Testis (tissue), 3 donors: Measurements from ENCODE around the gene OSBPL9. TPM values are rescaled to one million over a fixed set of nuclear protein-coding genes. Genes with fewer than 3 reads are reported as not detected.

Experiments
- DNase-seq: peaks from one replicate; pipeline ENCODE4 v3.0.0-alpha.2; 2019
- H3K27ac ChIP-seq, 2 donors: fragments of 200-600 bp; sonication (generic); one replicate each; pipeline ENCODE4 v1.5.1; 2019
- H3K27me3 ChIP-seq: fragments of 200-600 bp; sonication (generic); one replicate; pipeline ENCODE4 v1.5.1; 2019
- H3K36me3 ChIP-seq: fragments of 200-600 bp; sonication (generic); one replicate; pipeline ENCODE4 v1.5.1; 2017; ENCODE audit warnings: low read depth; ENCODE audit errors: missing control alignments
- H3K4me1 ChIP-seq: fragments of 200-600 bp; sonication (generic); one replicate; pipeline ENCODE4 v1.5.1; 2019
- H3K4me3 ChIP-seq, 2 donors: fragments of 200-600 bp; sonication (generic); one replicate each; pipeline ENCODE4 v1.5.1; 2017 to 2019
- H3K9me3 ChIP-seq: fragments of 200-600 bp; sonication (generic); one replicate; pipeline ENCODE4 v1.5.1; 2017
- CTCF ChIP-seq, 3 experiments: fragments of 450-650 bp in 2 of 3; fragments of 200-600 bp in 1 of 3; sonication (generic) in 1 of 3; IDR thresholded peaks; one replicate each; pipeline ENCODE4 v1.5.1; 2016 to 2019; ENCODE audit warnings: antibody characterized with exemption in 3 of 3, mild to moderate bottlenecking in 2 of 3, moderate library complexity in 1 of 3
- POLR2A ChIP-seq: fragments of 450-650 bp; IDR thresholded peaks from one replicate; pipeline ENCODE4 v1.6.1; 2017; ENCODE audit warnings: antibody characterized with exemption, mild to moderate bottlenecking, moderate library complexity
- WGBS, 2 donors: methylation state at CpG; one replicate each; pipeline ENCODE4 v1.1.5; 2018; 5-methylcytosine and 5-hydroxymethylcytosine counted together
- intact Hi-C: fragments of 100-400 bp; cut with DNase I; formaldehyde crosslinking; loops from one replicate; pipeline ENCODE4 v1.15.1; 2023; ENCODE audit warnings: low total_unique reads
- polyA plus RNA-seq: library from polyadenylated mRNA; stranded (reverse); fragments of 350-450 nt; fragmentation: Illumina TruSeq; extraction: RNeasy Lipid Tissue Mini Kit (QIAGEN cat#74804); gene quantifications from one replicate; pipeline ENCODE4 v1.2.3, GENCODE V29; 2014; ENCODE audit warnings: low read depth, low replicate concordance; ENCODE audit not compliant: insufficient read depth
- total RNA-seq, 2 donors: library from RNA; depleted of rRNA; stranded (reverse); fragments of >200 nt; gene quantifications; one replicate each; pipeline ENCODE4 v1.2.3, GENCODE V29; 2016

Gene OSBPL9
- total and polyA plus RNA-seq, 3 donors from 2014 or later, result 59.3 to 160 (median 117) TPM

GRCh38 chr1:51761351-51761750 is 144.5 kb downstream of the OSBPL9 start:
- 91 to 97% methylated on average over 1 of the region's 1 CpG for WGBS, 2 donors
- no peaks in the 10 kb centered on the region for H3K4me1 ChIP-seq
- H3K27me3 ChIP-seq, result no peaks in the 10 kb centered on the region
- no peak overlapping the region for H3K4me3 ChIP-seq
- intact Hi-C loops, result no loop called here
- TF ChIP-seq CTCF (IDR thresholded peaks at IDR 0.05), result no peak
- DNase-seq, result no peak
- H3K9me3 ChIP-seq, result no peaks in the 10 kb centered on the region
- no peak overlapping the region for H3K27ac ChIP-seq
- no peaks in the 10 kb centered on the region for H3K36me3 ChIP-seq

GRCh38 chr1:51768971-51769588 is 152.2 kb downstream of the OSBPL9 start:
- TF ChIP-seq POLR2A (no peak), CTCF (IDR thresholded peaks at IDR 0.05) (peak; percentile 74 to 84 (median 77))
- Histone ChIP-seq H3K27me3 (no peaks in the 10 kb centered on the region), H3K36me3 (no peaks in the 10 kb centered on the region), H3K9me3 (no peaks in the 10 kb centered on the region), H3K4me1 (no peaks in the 10 kb centered on the region), H3K4me3 (no peak overlapping the region), H3K27ac (peak overlapping the region in 1 of 2 donors; percentile 20)
- 54 to 65% methylated on average over 6 of the region's 6 CpGs for WGBS, 2 donors
- DNase-seq, result peak; percentile 44
- intact Hi-C loops, result no loop called here

- H3K4me1 ChIP-seq, result no peaks in the 10 kb centered on the region
- intact Hi-C loops, result no loop called here
- no peaks in the 10 kb centered on the region for H3K9me3 ChIP-seq
- TF ChIP-seq CTCF (IDR thresholded peaks at IDR 0.05) (no peak), POLR2A (no peak)
- no peak overlapping the region for H3K4me3 ChIP-seq
- DNase-seq, result no peak
- H3K36me3 ChIP-seq, result no peaks in the 10 kb centered on the region
- H3K27ac ChIP-seq, result no peak overlapping the region
- no peaks in the 10 kb centered on the region for H3K27me3 ChIP-seq
Observed at GRCh38 chr1:51776408-51776807, 159.5 kb downstream of the OSBPL9 start.

GRCh38 chr1:51780927-51781326 is 164.0 kb downstream of the OSBPL9 start:
- 96% methylated on average over 3 of the region's 3 CpGs for WGBS, 2 donors
- H3K4me3 ChIP-seq, result no peak overlapping the region
- H3K27ac ChIP-seq, result no peak overlapping the region
- no peaks in the 10 kb centered on the region for H3K36me3 ChIP-seq
- H3K9me3 ChIP-seq, result no peaks in the 10 kb centered on the region
- intact Hi-C loops, result no loop called here
- no peaks in the 10 kb centered on the region for H3K4me1 ChIP-seq
- H3K27me3 ChIP-seq, result no peaks in the 10 kb centered on the region
- DNase-seq, result no peak
- TF ChIP-seq POLR2A, result no peak
- TF ChIP-seq CTCF (IDR thresholded peaks at IDR 0.05), result no peak

- no peak for DNase-seq
- no peak for TF ChIP-seq CTCF (IDR thresholded peaks at IDR 0.05)
- no peak for TF ChIP-seq POLR2A
- Histone ChIP-seq H3K27me3 (no peaks in the 10 kb centered on the region), H3K9me3 (no peaks in the 10 kb centered on the region), H3K36me3 (no peaks in the 10 kb centered on the region), H3K4me3 (no peak overlapping the region), H3K4me1 (no peaks in the 10 kb centered on the region), H3K27ac (no peak overlapping the region)
- intact Hi-C loops, result no loop called here
- WGBS, 2 donors, result 42 to 70% methylated on average over 4 of the region's 4 CpGs
Observed at GRCh38 chr1:51784997-51785421, 168.1 kb downstream of the OSBPL9 start.
